CD4-positive, alpha-beta T cell treated with Interleukin-15 for 4 hours (primary cell): ENCODE results near the gene ANKHD1.

Source experiments
- DNase-seq: peaks from one replicate; pipeline ENCODE4 v3.0.0-alpha.2; 2020; ENCODE audit warnings: low spot score

ANKHD1 gene

GRCh38 chr5:140371356-140372151 is 30.1 kb upstream of the ANKHD1 start:
- DNase-seq, result no peak

- peak; percentile 50 for DNase-seq
These were observed 28.6 kb upstream of the ANKHD1 start for GRCh38 chr5:140372971-140373487.

DNA sequence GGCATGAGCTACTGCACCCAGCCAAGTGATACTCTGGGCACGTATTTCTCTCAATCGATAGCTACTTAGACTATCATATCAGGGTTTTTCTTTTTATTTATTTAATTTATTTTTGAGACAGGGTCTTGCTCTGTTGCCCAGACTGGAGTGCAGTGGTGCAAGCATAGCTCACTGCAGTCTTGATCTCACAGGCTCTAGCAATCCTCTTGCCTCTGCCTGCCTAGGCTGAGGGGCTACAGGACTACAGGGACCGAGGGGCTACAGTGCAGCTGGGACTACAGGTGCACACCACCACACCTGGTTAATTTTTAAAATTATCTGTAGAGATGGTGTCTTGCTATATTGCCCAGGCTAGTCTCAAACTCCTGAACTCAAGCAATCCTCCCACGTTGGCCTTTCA is 20.3 kb upstream of the ANKHD1 start:
- no peak for DNase-seq

GRCh38 chr5:140381972-140382371 is 19.7 kb upstream of the ANKHD1 start:
- no peak for DNase-seq

DNA sequence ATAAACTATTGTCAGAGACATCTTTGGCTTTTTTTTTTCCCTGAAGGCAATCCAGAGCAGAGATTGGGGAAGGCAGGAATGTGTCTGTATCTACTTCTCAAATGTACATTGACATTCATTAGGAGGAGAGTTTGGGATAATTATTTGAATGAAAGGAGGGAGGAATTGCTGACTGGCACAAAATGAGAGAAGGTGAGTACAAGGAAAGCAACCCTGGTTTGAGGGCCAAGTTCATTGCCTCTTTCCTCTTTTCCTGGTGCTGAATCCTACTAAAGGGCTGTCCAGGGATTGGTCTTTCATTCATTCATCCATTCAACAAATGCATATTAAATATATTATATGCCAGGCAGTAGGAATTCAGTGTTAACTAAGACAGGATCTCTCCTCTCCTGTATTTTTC is 18.8 kb upstream of the ANKHD1 start:
- no peak for DNase-seq

DNA sequence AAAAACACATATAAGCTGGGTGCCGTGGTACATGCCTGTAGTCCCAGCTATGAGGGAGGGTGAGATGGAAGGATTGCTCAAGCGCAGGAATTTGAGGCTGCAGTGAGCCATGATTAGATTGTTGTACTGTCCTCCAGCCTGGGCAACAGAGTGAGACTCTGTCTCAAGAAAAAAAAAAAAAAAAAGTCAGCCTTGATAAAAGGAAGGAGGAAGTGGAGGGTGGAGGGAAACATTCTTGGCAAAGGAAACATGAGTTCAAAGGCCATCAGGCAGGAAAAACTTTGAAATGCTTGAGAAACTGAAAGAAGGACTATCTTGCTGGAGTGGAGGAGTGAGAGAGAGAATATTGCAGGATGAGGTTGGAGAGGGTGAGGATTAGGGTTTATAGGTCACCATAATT is 18.3 kb upstream of the ANKHD1 start:
- DNase-seq, result no peak

DNA sequence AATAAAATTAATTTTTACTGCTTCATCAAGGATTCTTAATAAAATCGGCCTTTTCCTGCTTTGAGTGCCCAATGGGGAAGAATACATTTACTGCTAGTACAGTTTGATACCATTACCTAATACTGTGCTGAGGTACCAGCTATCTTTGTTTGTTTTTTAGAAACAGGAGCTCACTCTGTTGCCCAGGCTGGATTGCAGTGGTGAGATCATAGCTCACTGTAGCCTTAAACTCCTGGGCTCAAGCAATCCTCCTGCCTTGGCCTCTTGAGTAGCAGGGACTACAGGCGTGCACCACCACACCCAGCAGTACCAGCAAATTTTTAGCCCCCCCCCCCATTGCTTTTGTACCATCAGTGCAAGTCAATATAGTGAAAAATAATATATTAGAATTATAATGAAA is 13.6 kb upstream of the ANKHD1 start:
- no peak for DNase-seq

DNA sequence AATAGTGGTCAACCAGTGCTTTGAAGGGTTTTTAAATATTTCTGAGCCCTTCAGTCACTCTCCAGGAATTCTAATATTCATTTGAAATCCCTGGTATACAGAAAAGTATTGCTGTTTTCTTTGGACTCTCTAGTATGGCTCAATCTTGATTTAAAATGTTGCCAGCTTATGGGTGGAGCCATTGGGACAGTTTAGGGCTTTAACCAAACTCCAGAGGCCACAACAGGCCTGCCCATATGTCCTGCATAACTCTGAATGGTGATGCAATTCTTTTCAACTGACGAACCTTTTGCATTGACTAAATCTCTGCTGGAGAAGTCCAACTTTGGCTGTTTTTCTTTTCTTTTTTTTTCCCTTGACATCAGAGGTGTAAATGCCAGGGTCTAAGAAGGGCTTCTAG is 10.3 kb upstream of the ANKHD1 start:
- DNase-seq, result no peak

DNA sequence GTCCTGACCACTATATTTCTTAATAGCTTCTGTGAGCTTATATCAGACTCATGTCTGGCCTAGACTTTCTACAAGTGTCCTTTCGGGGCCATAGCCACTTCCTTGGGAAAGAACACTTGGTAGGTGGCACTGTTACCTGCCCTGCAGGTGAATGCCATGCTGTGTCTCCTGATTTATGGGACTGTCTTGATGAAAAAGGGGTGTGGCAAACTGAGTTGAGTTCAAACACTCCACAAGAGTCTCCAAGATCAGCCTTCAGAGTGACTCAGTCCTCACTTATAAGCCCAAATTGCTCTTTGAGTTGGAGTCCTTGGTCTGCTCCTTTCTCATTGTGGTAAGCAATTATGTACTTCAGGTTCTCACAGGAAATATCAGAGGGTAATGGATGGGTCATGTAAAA is 9.9 kb upstream of the ANKHD1 start:
- no peak for DNase-seq

DNA sequence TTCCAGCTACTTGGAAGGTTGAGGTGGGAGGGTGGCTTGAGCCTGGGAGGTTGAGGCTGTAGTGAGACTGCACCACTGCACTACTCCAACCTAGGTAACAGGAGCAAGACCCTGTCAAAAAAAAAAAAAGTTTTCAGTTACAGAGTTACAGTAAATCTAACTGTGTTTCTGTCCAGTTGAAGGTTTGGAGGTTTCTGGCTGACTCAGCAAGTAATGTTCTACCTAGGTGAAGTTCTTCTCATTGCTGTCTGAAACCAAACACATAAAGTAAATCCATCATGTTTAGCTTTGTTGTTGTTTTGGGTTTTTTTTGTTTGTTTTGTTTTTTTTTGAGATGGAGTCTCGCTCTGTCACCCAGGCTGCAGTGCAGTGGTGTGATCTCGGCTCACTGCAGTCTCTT is 7.9 kb upstream of the ANKHD1 start:
- DNase-seq, result no peak

DNA sequence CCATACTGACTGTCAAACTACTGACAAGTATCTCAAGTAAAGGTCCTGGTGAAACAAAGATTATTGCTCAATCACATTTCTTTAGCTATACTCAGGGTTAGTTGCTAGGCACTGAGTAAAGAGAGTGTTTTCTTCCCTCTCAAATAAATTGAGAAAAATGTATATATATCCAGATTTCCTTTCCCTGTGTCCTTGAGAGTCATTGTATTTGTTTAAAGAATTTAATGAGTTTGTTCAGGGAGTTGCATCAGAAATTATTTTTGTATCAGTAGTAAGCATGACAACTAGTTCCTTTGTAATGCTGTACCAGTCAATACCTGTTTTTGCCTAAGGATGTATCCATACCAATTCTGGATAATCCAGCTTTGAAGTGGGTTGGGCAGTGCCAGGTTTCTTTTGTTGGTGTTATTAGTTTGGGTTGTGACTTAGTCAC is 3.2 kb upstream of the ANKHD1 start:
- no peak for DNase-seq

- DNase-seq, result no peak
These were observed 1.5 kb upstream of the ANKHD1 start for GRCh38 chr5:140399979-140400729.

DNA sequence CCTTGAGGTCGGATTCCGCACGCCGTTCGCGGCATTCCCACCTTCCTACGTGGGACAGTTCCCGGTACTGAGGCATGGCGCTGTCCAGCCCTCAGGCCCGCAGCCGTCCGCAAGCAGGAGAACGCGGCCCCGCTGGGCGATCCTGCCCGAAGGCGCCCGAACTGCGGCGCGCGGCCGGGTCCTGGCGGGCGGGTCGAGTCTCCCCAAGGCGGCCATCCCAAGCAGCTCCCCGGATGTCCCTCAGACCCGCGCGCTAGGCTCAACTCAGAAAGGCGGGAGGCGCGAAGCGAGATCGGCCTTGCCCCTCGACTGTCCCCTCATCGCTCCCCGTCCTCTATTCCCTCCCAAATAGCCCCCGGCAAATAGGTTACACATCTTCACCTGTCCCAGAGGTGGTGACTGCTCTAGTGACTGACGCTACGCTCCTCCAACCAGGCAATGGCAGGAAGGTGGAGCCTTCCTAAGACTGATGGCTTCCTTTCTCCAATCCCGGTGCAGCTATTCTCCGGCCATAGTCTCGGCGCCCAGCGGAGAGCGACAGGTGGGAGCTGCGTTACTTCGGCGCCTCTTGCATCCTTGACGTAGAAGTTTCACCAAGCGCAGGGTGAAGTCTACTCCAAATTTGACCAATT is 787 bp upstream of the ANKHD1 start:
- DNase-seq, result peak; percentile 91

DNA sequence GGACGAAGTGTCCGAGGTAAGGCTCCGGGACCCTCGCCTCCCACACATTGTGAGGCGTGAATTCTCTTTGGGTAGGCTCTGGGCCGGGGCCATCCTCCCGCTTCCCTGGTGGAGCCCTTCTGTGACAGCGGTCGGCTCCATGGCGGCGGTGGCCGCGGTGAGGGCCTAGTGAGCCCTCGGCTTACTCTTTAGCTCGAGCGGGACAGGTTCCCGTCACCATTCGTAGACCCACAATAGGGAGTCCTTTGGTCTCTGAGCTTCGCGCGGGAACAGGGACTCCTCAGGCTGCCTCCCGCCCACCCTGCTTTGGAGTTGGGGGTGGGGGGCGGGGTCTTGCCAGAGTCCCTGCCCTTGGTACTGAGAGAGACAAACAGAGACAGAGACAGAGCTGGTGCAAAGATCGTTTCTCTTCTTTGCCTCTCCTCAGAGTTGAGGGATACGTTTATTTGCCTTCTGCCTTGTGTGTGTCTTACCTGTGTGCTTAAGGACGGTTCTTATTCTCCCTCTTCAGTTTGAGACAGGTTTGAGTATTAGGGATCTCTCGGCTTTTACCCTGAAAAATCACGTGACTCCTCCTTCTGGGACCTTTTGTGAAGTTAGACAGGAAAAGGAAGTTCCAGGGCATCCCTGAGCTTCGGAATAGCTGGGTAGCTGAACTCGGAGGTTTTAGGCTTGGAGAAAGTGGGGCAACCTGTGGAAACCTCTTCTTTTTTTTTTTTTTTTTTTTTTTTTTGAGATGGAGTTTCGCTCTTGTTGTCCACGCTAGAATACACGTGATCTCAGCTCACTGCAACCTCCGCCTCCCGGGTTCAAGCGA is 833 bp downstream of the ANKHD1 start:
- DNase-seq, result peak; percentile 29

GRCh38 chr5:140403613-140404012 is 2.0 kb downstream of the ANKHD1 start:
- no peak for DNase-seq

GRCh38 chr5:140408750-140409241 is 7.2 kb downstream of the ANKHD1 start:
- no peak for DNase-seq

GRCh38 chr5:140413230-140413629 is 11.6 kb downstream of the ANKHD1 start:
- DNase-seq, result no peak

- no peak for DNase-seq
These were observed 15.6 kb downstream of the ANKHD1 start for GRCh38 chr5:140417235-140417634.

DNA sequence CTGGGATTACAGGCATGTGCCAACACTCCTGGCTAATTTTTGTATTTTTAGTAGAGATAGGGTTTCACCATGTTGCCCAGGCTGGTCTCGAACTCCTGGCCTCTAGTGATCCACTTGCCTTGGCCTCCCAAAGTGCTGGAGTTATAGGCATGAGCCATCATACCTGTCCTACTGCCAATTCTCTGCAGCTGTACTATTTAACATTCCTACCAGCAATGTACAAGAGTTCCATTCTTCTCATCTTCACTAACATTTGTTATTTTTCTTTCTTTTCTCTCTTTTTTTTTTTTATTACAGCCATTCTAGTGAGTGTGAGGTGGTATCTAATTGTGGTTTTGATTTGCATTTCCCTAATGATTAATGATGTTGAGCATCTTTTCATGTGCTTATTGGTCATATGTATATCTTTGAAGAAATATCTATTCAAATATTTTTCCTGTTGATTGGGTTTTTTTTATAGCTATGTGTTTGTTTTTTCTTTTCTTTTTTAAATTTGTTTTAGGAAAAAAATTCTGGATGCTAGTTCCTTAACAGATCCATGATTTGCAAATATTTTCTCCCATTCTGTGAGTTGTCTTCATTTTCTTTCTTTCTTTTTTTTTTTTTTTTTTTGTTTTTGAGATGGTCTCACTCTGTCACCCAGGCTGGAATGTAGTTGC is 17.4 kb downstream of the ANKHD1 start:
- DNase-seq, result no peak

DNA sequence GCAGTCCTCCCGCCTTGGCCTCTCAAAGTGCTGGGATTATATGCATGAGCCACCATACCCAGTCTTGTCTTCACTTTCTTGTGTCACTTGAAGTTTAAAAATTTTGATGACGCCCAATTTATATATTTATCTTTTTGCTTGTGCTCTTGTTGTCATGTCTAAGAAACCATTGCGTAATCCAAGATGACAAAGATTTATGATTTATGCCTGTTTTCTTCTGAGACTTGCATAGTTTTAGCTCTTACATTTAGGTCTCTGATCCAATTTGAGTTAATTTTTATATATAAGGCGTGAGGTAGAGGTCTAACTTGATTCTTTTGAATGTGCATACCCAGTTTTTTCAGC is 18.6 kb downstream of the ANKHD1 start:
- no peak for DNase-seq

GRCh38 chr5:140420665-140421361 is 19.2 kb downstream of the ANKHD1 start:
- DNase-seq, result no peak
